Measurements from ENCODE around the gene LOXHD1.

Gene LOXHD1

GRCh38 chr18:46447792-46448191 is 209.2 kb downstream of the LOXHD1 start:
- DNase-seq (ENCODE audit: low read depth, low spot score), result no peak

GRCh38 chr18:46447323-46447722 is 209.7 kb downstream of the LOXHD1 start:
- no peak for DNase-seq (ENCODE audit: low read depth, low spot score)

GRCh38 chr18:46445522-46446313 is 211.3 kb downstream of the LOXHD1 start:
- no peak for DNase-seq (ENCODE audit: low read depth, low spot score)

- no peak for DNase-seq (ENCODE audit: low read depth, low spot score)
Observed at GRCh38 chr18:46439037-46439436, 218.0 kb downstream of the LOXHD1 start.

- no peak for DNase-seq (ENCODE audit: low read depth, low spot score)
Observed at GRCh38 chr18:46437061-46437460, 220.0 kb downstream of the LOXHD1 start.

GRCh38 chr18:46436621-46437020 is 220.4 kb downstream of the LOXHD1 start:
- no peak for DNase-seq (ENCODE audit: low read depth, low spot score)

- no peak for DNase-seq (ENCODE audit: low read depth, low spot score)
Observed at GRCh38 chr18:46435031-46435430, 222.0 kb downstream of the LOXHD1 start.

- DNase-seq (ENCODE audit: low read depth, low spot score), result no peak
Observed at GRCh38 chr18:46434629-46435028, 222.4 kb downstream of the LOXHD1 start.

- DNase-seq (ENCODE audit: low read depth, low spot score), result no peak
Observed at GRCh38 chr18:46433121-46433826, 223.7 kb downstream of the LOXHD1 start.

- DNase-seq (ENCODE audit: low read depth, low spot score), result no peak
Observed at GRCh38 chr18:46431522-46432171, 225.4 kb downstream of the LOXHD1 start.

- DNase-seq (ENCODE audit: low read depth, low spot score), result no peak
Observed at GRCh38 chr18:46429649-46430224, 227.3 kb downstream of the LOXHD1 start.

- DNase-seq (ENCODE audit: low read depth, low spot score), result no peak
Observed at GRCh38 chr18:46429130-46429529, 227.9 kb downstream of the LOXHD1 start.

GRCh38 chr18:46428368-46428767 is 228.7 kb downstream of the LOXHD1 start:
- no peak for DNase-seq (ENCODE audit: low read depth, low spot score)

- no peak for DNase-seq (ENCODE audit: low read depth, low spot score)
Observed at GRCh38 chr18:46427216-46427995, 229.6 kb downstream of the LOXHD1 start.
